T-cell (primary cell): ENCODE measurements around the gene DDX51. TPM values are rescaled to one million over a fixed set of nuclear protein-coding genes. Genes with fewer than 3 reads are reported as not detected.
"Not testable (repeated sequence)": the region's sequence is repeated elsewhere in the genome, so short reads cannot be mapped to it uniquely, and the experiment has no call there.

Source experiments
- ATAC-seq, 4 experiments: fragments of 200-7000 bp in 3 of 4; fragments of 150-1000 bp in 1 of 4; cut with Tn5 transposase; replicated peaks in 1 of 4; 1 replicate in 3 of 4; 2 replicates in 1 of 4; pipeline ENCODE4 v1.10.0; 2021; ENCODE audit warnings: moderate library complexity in 3 of 4, mild to moderate bottlenecking in 2 of 4, moderate number of reproducible peaks in 1 of 4
- CTCF ChIA-PET, 2 donors: fragments of 300-600 bp; sonication (Branson Sonifier 250); formaldehyde crosslinking; loops; one replicate each; lab custom pipeline; 2022; ENCODE audit warnings: antibody characterized with exemption in 2 of 2; lab: Charles Lee
- POLR2A ChIA-PET, 2 donors: fragments of 300-600 bp; sonication (Branson Sonifier 250); formaldehyde crosslinking; loops; one replicate each; lab custom pipeline; 2022; ENCODE audit warnings: antibody characterized with exemption in 2 of 2; lab: Charles Lee
- DNase-seq, 35 experiments: peaks; one replicate each; pipeline versions ENCODE4 v3.0.0 to v3.0.0-alpha.2; 2013 to 2023
- H3K27ac ChIP-seq: one replicate; pipeline ENCODE4 v1.5.1; 2013; ENCODE audit warnings: low read length
- H3K27me3 ChIP-seq, 2 experiments: replicated peaks in 1 of 2; 1 replicate in 1 of 2; 2 replicates in 1 of 2; pipeline versions ENCODE4 v1.6.1 to v1.7.0; 2013; ENCODE audit warnings: low read length in 1 of 2, mixed read lengths in 1 of 2; ENCODE audit not compliant: control insufficient read depth in 2 of 2, insufficient read depth in 2 of 2; ENCODE audit errors: extremely low read depth in 1 of 2
- H3K36me3 ChIP-seq, 2 donors: 1 replicate in 1 of 2; 2 replicates in 1 of 2; pipeline versions ENCODE4 v1.6.1 to v1.7.0; 2013; ENCODE audit warnings: low read length in 1 of 2; ENCODE audit not compliant: control insufficient read depth in 2 of 2, insufficient read depth in 1 of 2; ENCODE audit errors: extremely low read depth in 1 of 2
- H3K4me1 ChIP-seq, 2 experiments: 1 replicate in 1 of 2; 2 replicates in 1 of 2; pipeline versions ENCODE4 v1.6.1 to v1.7.0; 2013; ENCODE audit warnings: low read length in 2 of 2, mixed read lengths in 1 of 2; ENCODE audit not compliant: insufficient read depth in 2 of 2, control insufficient read depth in 1 of 2; ENCODE audit errors: extremely low read depth in 1 of 2
- H3K4me3 ChIP-seq, 2 donors: 1 replicate in 1 of 2; 2 replicates in 1 of 2; pipeline versions ENCODE4 v1.5.1 to v1.7.0; 2013; ENCODE audit warnings: mild to moderate bottlenecking in 2 of 2, low read length in 1 of 2, moderate library complexity in 1 of 2; ENCODE audit not compliant: control insufficient read depth in 1 of 2; ENCODE audit errors: extremely low read depth in 1 of 2
- H3K9me3 ChIP-seq: 2 replicates; pipeline ENCODE4 v1.7.0; 2013
- H3K27ac Mint-ChIP-seq, 2 donors: one replicate each; pipeline ENCODE4 v1.8.0; 2020 to 2021; ENCODE audit warnings: mild to moderate bottlenecking in 2 of 2, mixed read lengths in 2 of 2
- H3K27me3 Mint-ChIP-seq, 2 donors: one replicate each; pipeline ENCODE4 v1.8.0; 2021 to 2022; ENCODE audit warnings: mixed read lengths in 2 of 2
- H3K36me3 Mint-ChIP-seq: one replicate; pipeline ENCODE4 v1.8.0; 2021; ENCODE audit warnings: mixed read lengths
- H3K4me1 Mint-ChIP-seq, 3 donors: one replicate each; pipeline ENCODE4 v1.8.0; 2020 to 2022; ENCODE audit warnings: mixed read lengths in 3 of 3, mild to moderate bottlenecking in 1 of 3
- H3K4me3 Mint-ChIP-seq, 3 donors: one replicate each; pipeline ENCODE4 v1.8.0; 2020 to 2022; ENCODE audit warnings: mild to moderate bottlenecking in 3 of 3, mixed read lengths in 3 of 3, moderate library complexity in 3 of 3
- H3K9me3 Mint-ChIP-seq, 3 donors: one replicate each; pipeline ENCODE4 v1.8.0; 2020 to 2022; ENCODE audit warnings: mixed read lengths in 3 of 3
- WGBS: methylation state at CpG from one replicate; pipeline ENCODE4 v1.1.5; 2013; ENCODE audit warnings: missing lambda C conversion rate; ENCODE audit not compliant: insufficient coverage; 5-methylcytosine and 5-hydroxymethylcytosine counted together
- total RNA-seq, 35 experiments: library from RNA in 6 of 35; stranded (reverse) in 6 of 35; fragments of 120-200 nt in 1 of 35; gene quantifications; one replicate each; pipeline versions ENCODE4 v1.2.1 to v1.2.4 and lab custom pipeline; 2013 to 2026

Gene DDX51
- total RNA-seq, 5 donors from 2014 or later (not counting 1 experiment from before 2014, with no cell fraction given): 41.9 to 58.6 (median 49.0) TPM

DNA sequence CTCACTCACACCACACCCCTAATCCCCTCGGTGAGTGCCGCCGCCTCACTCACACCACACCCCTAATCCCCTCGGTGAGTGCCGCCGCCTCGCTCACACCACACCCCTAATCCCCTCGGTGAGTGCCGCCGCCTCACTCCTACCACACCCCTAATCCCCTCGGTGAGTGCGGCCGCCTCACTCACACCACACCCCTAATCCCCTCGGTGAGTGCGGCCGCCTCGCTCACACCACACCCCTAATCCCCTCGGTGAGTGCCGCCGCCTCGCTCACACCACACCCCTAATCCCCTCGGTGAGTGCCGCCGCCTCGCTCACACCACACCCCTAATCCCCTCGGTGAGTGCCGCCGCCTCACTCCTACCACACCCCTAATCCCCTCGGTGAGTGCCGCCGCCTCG, 5.4 kb upstream of the DDX51 start:
- H3K27me3 ChIP-seq, H3K4me3 Mint-ChIP-seq, POLR2A ChIA-PET, H3K9me3 Mint-ChIP-seq, H3K27ac Mint-ChIP-seq, ATAC-seq, H3K9me3 ChIP-seq, CTCF ChIA-PET, H3K36me3 Mint-ChIP-seq, DNase-seq, H3K27me3 Mint-ChIP-seq, H3K4me3 ChIP-seq, H3K27ac ChIP-seq: not testable (repeated sequence)
- peaks cover 18 to 23% (median 19%) of the 10 kb centered on the region in 3 donors for H3K4me1 Mint-ChIP-seq
- Histone ChIP-seq H3K36me3 (peaks cover 4 to 38% of the 10 kb centered on the region in 2 donors), H3K4me1 (peaks cover 9 to 37% of the 10 kb centered on the region in 2 experiments)
- no CpG with 5 or more reads among the region's 32 CpGs for WGBS

GRCh38 chr12:132148368-132149045, 4.4 kb upstream of the DDX51 start:
- CTCF ChIA-PET: no interaction called here
- Mint-ChIP-seq H3K27me3 (peaks cover 0 to 2% of the 10 kb centered on the region in 2 donors), H3K4me3 (no peak overlapping the region), H3K36me3 (peaks cover 5% of the 10 kb centered on the region), H3K27ac (no peak overlapping the region), H3K9me3 (no peaks in the 10 kb centered on the region), H3K4me1 (peaks cover 21 to 26% (median 24%) of the 10 kb centered on the region in 3 donors)
- Histone ChIP-seq H3K4me1 (peaks cover 9 to 28% of the 10 kb centered on the region in 2 experiments), H3K9me3 (no peaks in the 10 kb centered on the region), H3K27me3 (no peaks in the 10 kb centered on the region), H3K27ac (no peak overlapping the region), H3K36me3 (peaks cover 4 to 38% of the 10 kb centered on the region in 2 donors), H3K4me3 (no peak overlapping the region)
- ATAC-seq: no peak
- no peak for DNase-seq
- WGBS: 87% methylated on average over 4 of the region's 41 CpGs
- POLR2A ChIA-PET: no interaction called here

DNA sequence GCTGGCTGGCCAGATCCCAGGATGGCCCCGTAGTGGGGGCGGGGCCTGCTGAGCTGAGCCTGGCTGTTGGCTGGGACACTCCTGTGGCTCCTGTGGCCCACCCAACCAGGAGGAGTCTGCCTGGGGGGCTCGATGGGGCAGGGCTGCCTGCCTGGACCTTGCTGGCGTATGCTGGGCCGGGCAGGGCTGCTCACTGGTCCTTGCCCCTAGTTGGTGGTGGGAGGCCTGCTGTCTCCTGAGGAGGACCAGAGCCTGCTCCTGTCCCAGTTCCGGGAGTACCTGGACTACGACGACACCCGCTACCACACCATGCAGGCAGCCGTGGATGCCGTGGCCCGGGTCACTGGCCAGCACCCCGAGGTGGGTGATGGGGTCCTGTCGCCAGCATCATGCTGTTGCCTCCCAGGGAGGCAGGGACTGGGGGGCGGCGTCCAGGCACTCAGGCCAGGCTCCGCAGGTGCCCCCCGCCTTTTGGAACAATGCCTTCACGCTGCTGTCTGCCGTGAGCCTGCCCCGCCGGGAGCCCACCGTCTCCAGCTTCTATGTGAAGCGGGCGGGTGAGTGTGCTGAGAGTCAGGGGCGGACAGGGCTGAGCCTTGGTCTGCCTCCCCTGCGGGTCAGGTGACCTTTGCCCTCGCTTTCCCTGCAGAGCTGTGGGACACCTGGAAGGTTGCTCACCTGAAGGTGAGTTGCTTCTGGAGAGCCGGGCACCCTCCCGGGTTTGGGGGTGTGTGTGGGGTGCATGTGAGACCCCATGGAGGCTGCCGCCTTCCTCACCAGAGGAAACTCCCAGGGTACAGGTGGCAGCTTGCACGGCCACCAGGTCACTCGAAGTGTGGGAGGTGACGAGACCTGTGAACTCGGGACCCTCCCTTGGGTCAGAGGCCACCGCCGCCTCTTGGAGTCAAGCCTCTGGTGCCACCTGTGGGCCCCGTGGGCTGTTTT, 3.6 kb upstream of the DDX51 start:
- Histone ChIP-seq H3K27me3 (no peaks in the 10 kb centered on the region), H3K9me3 (no peaks in the 10 kb centered on the region), H3K4me1 (peaks cover 11 to 35% of the 10 kb centered on the region in 2 experiments), H3K4me3 (no peak overlapping the region), H3K27ac (no peak overlapping the region), H3K36me3 (peaks cover 4 to 38% of the 10 kb centered on the region in 2 donors)
- H3K36me3 Mint-ChIP-seq: peaks cover 5% of the 10 kb centered on the region
- H3K27me3 Mint-ChIP-seq: peaks cover 0 to 2% of the 10 kb centered on the region in 2 donors
- H3K4me1 Mint-ChIP-seq: peaks cover 26 to 32% (median 29%) of the 10 kb centered on the region in 3 donors
- ChIA-PET POLR2A (no interaction called here), CTCF (no interaction called here)
- H3K27ac Mint-ChIP-seq: no peak overlapping the region
- no peaks in the 10 kb centered on the region for H3K9me3 Mint-ChIP-seq
- DNase-seq: no peak
- no peak for ATAC-seq
- no peak overlapping the region for H3K4me3 Mint-ChIP-seq
- 95% methylated on average over 38 of the region's 38 CpGs for WGBS

GRCh38 chr12:132146772-132147422, 2.8 kb upstream of the DDX51 start:
- Histone ChIP-seq H3K4me3 (no peak overlapping the region), H3K36me3 (peaks cover 4 to 36% of the 10 kb centered on the region in 2 donors), H3K9me3 (no peaks in the 10 kb centered on the region), H3K27ac (no peak overlapping the region), H3K27me3 (no peaks in the 10 kb centered on the region), H3K4me1 (peaks cover 11 to 42% of the 10 kb centered on the region in 2 experiments)
- H3K27ac Mint-ChIP-seq: no peak overlapping the region
- peaks cover 29 to 37% (median 31%) of the 10 kb centered on the region in 3 donors for H3K4me1 Mint-ChIP-seq
- H3K4me3 Mint-ChIP-seq: peak overlapping the region; percentile 13 to 88 (median 58)
- no peak for ATAC-seq
- H3K27me3 Mint-ChIP-seq: peaks cover 0 to 2% of the 10 kb centered on the region in 2 donors
- CTCF ChIA-PET: no interaction called here
- H3K9me3 Mint-ChIP-seq: no peaks in the 10 kb centered on the region
- 93% methylated on average over 19 of the region's 19 CpGs for WGBS
- peaks cover 5% of the 10 kb centered on the region for H3K36me3 Mint-ChIP-seq
- POLR2A ChIA-PET: no interaction called here
- DNase-seq: no peak

- Histone ChIP-seq H3K27ac (no peak overlapping the region), H3K27me3 (no peaks in the 10 kb centered on the region), H3K9me3 (no peaks in the 10 kb centered on the region), H3K4me1 (peaks cover 11 to 45% of the 10 kb centered on the region in 2 experiments), H3K36me3 (peaks cover under 1 to 39% of the 10 kb centered on the region in 2 donors), H3K4me3 (no peak overlapping the region)
- ATAC-seq (no peak), DNase-seq (no peak)
- WGBS: 95% methylated on average over 19 of the region's 24 CpGs
- no peaks in the 10 kb centered on the region for H3K9me3 Mint-ChIP-seq
- H3K4me3 Mint-ChIP-seq: peak overlapping the region; percentile 58 to 92 (median 88)
- ChIA-PET POLR2A (no interaction called here), CTCF (no interaction called here)
- peak overlapping the region; percentile 65 to 66 for H3K27ac Mint-ChIP-seq
- H3K27me3 Mint-ChIP-seq: peaks cover 0 to 2% of the 10 kb centered on the region in 2 donors
- peaks cover 29 to 37% (median 31%) of the 10 kb centered on the region in 3 donors for H3K4me1 Mint-ChIP-seq
- H3K36me3 Mint-ChIP-seq: peaks cover 5% of the 10 kb centered on the region
These were observed 2.0 kb upstream of the DDX51 start for GRCh38 chr12:132146098-132146497.

- Mint-ChIP-seq H3K9me3 (no peaks in the 10 kb centered on the region), H3K27me3 (peaks cover 0 to 2% of the 10 kb centered on the region in 2 donors), H3K4me3 (peak overlapping the region; percentile 86 to 92 (median 88)), H3K4me1 (peaks cover 29 to 37% (median 31%) of the 10 kb centered on the region in 3 donors), H3K27ac (peak overlapping the region; percentile 63 to 75), H3K36me3 (peaks cover 5% of the 10 kb centered on the region)
- CTCF ChIA-PET: interaction anchor here in 1 of 2 donors (0.8 kb wide), 1 partner anchor 8 kb away, joined by 3 read pairs; no protein-coding TSS in a partner anchor
- H3K4me1 ChIP-seq: peaks cover 11 to 48% of the 10 kb centered on the region in 2 experiments
- H3K27ac ChIP-seq: peak overlapping the region; percentile 65
- 91% methylated on average over 7 of the region's 7 CpGs for WGBS
- peak overlapping the region; percentile 75 to 80 for H3K4me3 ChIP-seq
- H3K27me3 ChIP-seq: no peaks in the 10 kb centered on the region
- ATAC-seq (no peak), DNase-seq (no peak)
- H3K36me3 ChIP-seq: peaks cover 8 to 47% of the 10 kb centered on the region in 2 donors
- POLR2A ChIA-PET: no interaction called here
- no peaks in the 10 kb centered on the region for H3K9me3 ChIP-seq
These were observed 1.2 kb upstream of the DDX51 start for GRCh38 chr12:132145334-132145733.
